Measurements from ENCODE around the gene ZBED2. TPM values are rescaled to one million over a fixed set of nuclear protein-coding genes. Genes with fewer than 3 reads are reported as not detected.
"Not testable (repeated sequence)": the region's sequence is repeated elsewhere in the genome, so short reads cannot be mapped to it uniquely, and the experiment has no call there.

Gene ZBED2, protein sequence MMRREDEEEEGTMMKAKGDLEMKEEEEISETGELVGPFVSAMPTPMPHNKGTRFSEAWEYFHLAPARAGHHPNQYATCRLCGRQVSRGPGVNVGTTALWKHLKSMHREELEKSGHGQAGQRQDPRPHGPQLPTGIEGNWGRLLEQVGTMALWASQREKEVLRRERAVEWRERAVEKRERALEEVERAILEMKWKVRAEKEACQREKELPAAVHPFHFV
- polyA plus RNA-seq (ENCODE audit: insufficient read depth in 1 of 5, insufficient read length in 5 of 5, low replicate concordance in 1 of 5): under 1 TPM in 4 of 5 donors, not detected in 1; 0.08 to 0.20 (median 0.18) TPM
- long read RNA-seq, donor 1: 0 reads
- long read RNA-seq, donor 2: 0 reads
- long read RNA-seq, donor 3: 0 reads
- long read RNA-seq, donor 4: 0 reads
- long read RNA-seq, donor 5: 0 reads
- long read RNA-seq, donor 6: 0 reads
- long read RNA-seq, donor 7: 0 reads
- long read RNA-seq, donor 8: 0 reads

DNA sequence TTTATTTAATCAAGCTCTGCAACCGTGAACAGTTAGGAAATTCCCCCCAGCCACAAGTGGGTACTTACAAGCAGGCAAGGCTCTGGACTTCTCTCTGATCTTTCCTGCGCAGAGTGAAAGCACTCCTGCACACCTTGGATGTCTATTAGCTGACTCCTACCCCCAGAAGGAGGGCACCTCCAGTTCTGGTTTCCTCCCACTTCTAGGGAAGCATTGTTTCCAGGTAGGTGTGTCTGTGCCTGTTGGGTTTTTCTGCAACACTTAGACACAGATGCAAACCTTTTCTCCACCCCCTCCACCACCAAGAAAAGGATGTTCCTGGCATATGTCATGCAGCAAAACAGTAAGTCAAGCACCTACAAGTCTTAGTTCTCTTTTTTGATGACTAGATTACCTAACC lies at the start of gene ZBED2:
ZBED2 (minus strand) TSS at position 115 of the 400 bp plus-strand sequence. CDS start 1,145 bp downstream, outside the sequence.
- peak; percentile 7 to 15 for DNase-seq

DNA sequence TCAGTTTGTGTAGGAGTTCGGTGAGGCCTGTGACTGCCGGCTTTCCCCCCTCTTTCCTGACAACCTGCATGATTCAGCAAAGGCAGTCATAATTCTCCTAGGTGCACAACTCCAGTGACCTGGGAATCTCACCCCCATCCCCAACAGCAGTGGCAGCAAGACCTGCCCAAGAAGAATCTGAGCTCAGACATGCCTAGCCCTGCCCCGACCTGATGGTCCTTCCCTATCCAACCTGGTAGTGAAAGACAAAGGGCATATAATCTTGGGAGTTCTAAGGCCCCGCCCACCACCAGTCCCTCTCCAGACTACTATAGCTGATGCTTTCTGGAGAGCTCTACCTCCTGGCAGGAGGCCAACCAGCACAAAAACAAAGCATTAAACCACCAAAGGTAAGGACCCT lies 44.2 kb upstream of the ZBED2 start:
- no peak for DNase-seq

DNA sequence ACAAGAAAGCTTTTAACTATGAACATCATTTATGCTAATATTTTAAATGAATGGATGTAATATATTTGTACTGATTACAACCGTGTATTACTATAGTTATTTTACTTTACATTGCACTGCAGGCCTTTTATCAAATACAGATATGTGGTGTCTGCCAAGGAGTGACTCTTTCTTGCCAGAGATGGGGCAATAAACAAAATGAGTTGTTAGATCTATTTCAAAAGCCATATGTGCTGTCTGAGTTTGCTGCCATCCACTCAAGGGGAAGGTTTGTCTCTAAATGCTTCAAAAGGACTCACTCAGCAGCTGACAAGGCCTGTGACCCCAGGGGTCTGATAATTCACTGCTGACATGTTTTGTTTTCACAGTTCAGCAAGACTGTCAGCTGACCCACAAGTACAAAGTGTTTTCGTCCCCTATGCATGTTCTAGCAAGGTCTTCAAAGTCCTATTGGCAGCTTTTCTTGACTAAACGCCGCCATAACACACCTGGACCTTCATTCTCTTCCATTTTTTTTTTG lies 41.3 kb upstream of the ZBED2 start:
- peak; percentile 9 to 18 for DNase-seq

DNA sequence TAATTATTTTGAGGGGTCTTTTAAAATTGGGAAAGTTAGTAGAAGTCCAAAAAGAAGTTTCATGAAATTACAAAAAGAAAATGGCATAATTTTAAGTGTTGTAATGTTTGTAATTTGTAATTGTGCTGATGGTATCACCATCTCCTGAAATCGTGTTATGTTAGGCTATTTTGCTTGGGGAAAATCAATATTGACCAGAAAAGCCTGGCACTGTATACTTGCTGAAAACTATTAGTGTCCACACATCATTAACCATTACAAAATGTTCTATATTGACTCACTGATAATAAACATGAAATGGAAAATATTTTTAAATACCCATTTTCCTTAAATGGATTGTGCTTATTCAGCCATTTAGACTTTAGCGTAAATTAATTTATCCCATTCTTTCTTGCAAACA lies 40.3 kb upstream of the ZBED2 start:
- no peak for DNase-seq

DNA sequence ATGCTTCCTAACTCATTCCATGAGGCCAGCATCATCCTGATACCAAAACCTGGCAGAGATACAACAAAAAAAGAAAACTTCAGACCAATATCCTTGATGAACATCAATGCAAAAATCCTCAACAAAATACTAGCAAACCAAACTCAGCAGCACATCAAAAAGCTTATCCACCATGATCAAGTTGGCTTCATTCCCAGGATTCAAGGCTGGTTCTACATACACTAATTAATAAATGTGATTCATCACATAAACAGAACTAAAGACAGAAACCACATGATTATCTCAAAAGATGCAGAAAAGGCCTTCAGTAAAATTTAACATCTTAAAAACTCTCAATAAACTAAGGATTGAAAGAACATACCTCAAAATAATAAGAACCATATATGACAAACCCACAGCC lies 35.5 kb upstream of the ZBED2 start:
- not testable (repeated sequence) for DNase-seq

DNA sequence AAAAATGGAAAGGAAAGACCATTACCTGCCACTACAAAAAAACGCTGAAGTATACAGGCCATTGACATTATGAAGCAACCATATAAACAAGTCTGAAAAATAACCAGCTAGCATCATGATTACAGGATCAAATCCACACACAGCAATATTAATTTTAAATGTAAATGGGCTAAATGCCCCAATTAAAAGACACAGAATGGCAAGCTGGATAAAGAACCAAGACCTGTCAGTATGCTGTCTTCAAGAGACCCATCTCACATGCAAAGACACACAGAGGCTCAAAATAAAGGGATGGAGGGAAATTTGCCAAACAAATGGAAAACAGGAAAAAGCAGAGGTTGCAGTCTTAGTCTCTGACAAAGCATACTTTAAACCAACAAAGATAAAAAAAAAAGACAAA lies 33.9 kb upstream of the ZBED2 start:
- not testable (repeated sequence) for DNase-seq

DNA sequence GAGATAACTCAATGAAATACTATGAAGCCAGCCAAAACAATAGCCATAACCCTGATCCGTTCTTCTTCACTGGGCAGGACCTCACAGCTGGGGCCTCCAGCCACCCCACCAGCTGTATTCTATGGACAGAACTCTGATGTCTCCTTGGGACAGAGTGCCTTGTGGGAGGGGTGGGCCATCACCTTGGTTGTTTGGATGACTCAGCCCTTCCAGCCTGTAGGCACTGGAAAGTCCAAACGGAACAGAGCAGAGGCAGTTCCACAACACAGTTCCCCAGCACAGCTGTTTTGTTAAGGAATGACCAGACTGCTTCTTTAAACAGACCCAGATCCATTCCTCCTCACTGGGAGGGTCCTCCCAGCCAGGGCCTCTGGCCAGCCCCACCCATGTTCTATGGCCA lies 31.9 kb upstream of the ZBED2 start:
- DNase-seq: no peak

DNA sequence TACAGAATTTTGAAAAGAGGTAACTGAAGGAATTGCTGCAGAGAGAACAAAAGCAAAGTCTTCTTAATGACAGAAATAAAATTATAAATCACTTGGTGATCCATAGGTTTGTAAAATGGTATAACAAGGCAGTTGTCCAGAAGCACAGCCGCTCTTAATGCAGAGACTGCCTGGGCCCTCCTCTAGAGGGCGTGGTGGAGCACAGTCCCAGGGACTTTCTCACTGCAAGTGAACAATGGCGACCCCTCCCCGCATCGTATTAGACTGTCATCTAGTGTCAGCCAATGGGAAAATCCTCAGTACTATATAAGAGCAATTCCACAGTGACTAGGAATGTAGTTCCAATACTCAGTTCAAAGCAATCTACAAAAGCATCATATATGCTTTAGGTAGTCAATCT lies 26.4 kb upstream of the ZBED2 start:
- DNase-seq: no peak

DNA sequence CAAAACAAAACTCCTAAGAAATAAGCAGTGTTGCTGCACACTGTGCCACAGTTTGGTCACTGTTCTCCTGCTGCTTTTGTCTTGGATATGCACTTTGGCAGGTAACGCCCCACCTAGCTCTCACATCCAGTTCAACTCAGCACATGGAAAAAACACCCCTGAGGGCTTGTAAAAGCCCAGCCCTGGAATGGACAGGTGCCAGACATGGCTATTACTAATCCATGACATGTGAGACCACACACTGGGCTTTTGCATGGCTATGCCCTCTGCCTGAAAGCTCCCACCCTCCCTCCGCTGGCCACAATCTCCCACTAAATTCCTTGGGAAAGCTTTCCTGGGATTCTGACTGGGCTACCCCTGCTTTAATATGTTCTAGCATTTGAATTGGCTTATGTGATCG lies 24.7 kb upstream of the ZBED2 start:
- DNase-seq: no peak

DNA sequence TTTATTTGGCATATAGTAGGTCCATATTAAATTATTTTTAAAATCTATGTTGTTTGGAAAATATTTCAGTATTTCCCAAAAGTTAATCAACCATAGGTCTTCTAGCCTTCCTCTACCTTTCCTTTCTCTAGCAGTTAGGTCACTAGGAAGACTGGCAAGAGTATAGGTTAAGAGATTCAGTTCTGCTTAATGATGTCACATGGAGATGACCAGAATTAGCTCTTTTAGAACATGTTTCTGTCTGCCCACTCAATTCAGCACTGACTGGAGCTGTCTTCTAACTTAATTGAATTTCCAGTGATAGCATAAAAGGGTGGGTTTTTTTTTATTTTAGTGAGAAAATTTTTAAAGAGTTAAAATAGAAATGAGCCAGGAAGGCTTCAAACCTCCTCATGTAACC lies 23.8 kb upstream of the ZBED2 start:
- no peak for DNase-seq

DNA sequence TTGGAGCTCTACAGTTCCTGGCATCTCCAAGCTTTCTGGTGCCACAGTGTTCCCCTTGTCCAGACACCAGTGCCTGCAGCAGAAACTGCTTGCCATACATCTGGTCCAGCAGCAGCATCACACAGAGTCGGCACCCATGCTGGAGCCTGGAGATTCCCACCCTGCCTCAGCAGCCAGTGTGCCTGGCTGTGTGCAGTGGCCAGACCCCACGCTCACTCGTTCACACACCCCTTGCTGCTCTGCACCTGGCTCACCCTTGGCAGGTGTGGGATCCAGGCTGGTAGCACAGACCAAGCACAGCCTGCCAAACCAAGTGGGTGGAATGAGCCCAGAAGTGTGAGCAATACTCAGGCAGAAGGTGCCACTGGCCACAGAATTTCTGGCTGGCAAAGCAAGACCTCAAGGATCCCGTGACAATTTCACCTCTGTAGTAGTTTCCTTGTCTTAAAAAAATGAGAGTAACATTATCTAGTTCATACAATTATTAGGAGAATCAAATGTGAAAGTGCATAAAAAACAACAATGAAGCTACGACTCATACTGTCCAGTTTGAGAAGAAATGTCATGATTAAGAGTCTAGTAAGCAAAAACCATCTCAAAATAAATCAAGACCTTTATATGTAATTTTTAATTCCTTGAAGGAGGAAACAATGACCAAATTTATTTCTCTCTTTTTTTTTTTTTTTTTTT lies 22.9 kb upstream of the ZBED2 start:
- DNase-seq: no peak

DNA sequence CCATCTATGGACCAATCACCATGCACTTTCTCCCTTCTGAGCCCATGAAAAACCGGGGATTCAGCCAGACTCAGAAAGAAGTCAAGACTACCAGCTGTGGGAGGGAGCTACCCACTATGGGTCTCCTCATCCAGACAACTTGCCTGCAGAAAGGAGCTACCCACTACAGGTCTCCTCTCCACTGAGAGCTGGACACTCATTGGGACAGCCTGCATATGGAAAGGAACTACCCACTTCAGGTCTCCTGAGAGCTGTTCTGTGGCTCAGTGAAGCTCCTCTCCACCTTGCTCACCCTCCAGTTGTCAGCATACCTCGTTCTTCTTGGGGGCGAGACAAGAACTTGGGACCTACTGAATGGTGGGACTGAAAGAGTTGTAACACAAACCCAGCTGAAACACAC lies 22.3 kb upstream of the ZBED2 start:
- no peak for DNase-seq

DNA sequence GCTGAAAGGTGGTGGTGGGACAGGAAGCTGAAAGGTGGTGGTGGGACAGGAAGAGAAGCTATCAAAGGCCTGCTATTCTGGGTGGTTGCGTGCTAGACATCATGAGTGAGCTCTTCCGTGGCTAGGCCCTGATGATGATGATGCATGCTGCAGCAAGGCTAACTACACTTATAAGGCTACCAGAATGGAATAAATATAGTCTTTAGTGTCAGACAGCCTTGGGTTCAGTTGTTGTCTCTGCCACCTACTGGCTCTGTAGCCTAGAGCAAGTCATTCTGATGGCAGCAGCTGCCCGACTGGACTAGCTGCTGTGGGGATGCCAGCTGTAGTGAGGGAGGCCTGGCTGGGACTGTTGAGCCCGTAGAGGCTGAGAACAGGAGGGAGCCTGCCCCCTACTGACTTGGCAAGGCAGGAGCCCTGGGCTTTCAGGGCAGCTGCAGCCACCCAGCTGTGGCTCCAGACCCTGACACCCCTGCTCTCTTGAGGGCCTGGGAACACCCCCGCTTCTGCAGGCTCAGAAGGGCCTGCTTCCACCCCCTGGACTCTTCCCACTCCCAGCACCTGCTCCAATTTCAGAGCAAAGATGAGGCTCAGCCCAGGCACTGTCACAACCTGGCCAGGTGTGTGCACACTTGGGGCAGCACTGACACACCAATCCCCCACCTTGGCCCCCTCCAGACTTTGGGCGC lies 21.4 kb upstream of the ZBED2 start:
- no peak for DNase-seq

DNA sequence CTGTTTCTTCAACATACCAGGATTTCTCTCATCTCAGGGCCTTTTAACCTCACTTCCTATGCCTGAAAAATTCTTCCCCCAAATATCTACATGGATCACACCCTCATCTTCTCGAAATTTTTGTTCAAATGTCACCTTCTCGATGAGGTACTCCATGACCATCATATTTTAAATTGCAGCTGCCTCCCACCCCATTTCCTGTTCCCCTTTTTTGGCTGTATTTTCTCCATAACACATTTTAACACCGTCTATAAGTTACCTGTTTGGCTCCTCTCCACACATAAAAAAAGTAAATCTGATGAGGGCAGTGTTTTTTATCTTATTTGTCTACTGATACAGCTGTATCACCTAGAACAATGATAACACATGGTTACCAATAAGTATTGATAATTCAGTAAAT lies 20.7 kb upstream of the ZBED2 start:
- no peak for DNase-seq

DNA sequence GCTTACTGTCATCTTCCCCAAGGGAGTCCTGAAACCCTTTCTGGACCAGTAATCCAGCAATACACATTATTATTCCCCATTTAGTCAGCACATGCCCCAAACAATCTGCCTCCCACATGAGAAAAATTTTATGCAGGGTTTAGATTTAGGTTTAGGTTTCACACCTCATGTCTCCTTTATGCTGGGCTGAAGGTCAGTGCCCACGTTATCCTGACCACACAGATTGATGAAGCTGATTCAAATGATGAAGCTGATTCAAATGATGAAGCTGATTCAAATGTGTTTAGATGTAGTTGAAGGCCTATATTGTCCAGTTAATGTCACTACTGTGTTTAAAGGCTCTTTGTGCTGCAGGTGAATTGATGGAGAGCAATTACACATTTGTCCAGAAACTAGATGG lies 18.1 kb upstream of the ZBED2 start:
- DNase-seq: no peak

DNA sequence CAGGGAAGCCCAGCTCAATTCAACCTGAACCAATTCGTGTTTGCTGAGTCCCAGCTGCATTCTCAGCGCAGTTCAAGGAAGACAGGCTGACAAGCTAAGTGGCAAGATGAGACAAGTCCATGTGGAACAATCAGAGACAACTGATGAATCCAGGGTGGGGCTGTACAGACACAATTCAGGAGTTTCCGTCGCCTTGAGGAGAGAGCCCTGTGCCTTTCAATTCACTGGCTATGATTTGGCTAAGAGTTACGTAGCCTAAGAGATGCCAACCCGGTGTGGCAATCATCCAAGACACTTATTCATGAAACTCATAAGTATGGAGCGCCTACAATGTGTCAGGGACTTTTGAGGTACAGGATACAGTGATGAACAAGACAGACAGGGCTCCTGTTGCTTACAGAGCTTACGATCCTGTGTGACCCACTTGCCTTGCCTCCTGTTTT lies 15.5 kb upstream of the ZBED2 start:
- no peak for DNase-seq

DNA sequence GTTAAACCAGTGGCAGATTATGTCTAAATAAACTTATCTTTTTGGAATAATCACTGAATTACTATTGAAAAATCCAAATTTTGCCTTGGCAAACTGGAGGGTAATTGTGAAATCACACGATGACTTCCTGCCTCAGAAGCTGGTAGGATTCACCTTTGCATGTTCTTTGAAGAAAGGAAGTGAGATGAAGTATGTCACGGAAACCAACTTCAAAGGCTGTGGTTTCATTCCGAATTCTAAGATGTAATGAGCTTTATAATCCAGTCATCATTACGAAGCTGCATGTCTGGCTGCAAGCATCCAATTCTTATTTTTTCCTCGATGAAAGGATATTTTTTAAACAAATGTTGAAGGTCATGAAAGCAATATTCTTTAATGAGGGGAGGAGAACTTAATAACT lies 15.0 kb upstream of the ZBED2 start:
- DNase-seq: no peak

DNA sequence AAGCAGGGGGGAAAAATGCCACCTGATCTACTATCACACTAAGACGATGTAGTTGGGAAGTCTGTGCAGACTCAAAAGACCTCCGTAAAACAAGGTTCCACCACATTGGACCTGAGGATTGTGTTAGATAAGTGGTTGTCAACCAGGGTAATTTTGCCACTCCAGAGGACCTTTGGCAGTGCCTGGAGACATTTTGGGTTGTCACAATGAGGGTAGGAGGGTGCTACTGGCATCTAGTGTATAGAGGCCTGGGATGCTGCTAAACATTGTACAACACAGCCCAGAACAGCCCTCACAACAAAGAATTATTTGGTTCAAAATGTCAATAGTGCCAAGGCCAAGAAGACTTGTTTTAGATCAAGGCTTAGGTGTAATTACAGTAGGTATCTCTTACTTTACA lies 14.6 kb upstream of the ZBED2 start:
- no peak for DNase-seq

DNA sequence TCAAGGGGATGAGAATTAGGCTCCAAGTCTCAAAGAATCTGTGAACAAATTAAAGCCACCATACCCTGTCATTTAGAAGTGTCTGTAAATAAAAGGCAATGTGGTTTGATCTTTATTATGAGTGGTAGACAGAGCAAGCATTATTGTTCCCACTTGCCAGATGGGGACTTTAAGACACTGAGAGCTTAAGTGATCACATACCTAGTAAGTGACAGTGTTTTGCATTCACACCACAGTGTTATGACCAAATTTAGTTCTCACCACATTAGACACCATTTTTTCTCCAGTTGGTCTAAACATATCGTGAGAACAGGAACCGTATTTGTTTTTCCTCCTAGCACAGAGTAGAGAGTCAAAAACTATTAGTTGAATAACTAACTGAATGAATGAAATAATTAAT lies 13.2 kb upstream of the ZBED2 start:
- DNase-seq: no peak

DNA sequence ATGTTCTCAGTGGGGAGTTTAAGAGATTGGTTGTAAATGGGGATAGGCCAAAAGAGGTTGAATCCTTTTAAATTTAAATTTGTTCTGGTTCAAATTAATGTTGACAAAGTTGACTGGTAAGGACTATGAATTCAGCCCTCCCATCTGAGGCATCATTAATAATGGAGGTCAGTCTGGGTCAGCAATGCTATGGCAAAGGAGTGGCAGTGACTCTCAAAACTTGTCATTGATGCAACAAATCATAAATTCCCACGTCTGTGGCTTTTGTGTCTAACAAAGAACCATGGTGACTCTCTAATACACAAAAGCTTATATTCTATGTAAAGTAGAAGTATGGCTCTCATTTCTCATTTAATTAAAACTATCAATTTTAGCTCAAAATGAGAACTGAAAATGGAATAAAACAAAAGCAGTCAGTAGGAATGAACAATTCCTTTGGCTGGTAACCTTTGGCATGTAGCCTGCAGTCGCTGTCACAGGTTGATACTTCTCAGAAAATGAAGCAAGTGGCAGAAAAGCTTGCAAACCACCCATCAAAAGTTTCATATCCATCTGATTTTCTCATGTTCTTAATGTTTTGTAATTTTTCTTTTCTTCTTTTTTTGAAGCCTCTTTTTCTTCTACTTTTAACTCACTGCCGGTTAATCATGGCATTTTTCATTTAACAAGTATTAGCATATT lies 12.2 kb upstream of the ZBED2 start:
- no peak for DNase-seq

DNA sequence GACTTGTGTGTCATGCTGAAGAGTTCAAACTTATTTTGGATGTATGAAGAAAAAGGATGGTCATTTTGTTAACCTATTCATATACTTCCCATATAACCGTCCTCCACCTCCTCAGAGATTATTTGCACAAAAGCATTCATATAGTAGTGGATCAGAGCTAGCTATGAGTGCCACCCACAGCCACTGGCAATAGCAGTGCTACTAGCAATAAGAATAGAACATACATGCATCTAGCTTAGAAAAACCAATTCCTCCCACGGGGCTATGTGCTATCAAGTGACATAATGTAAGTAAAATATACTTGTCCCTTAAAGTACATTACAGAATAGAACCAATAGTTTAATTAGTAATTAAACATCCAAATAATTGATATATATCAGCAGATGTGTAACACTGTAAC lies 10.3 kb upstream of the ZBED2 start:
- DNase-seq: no peak

DNA sequence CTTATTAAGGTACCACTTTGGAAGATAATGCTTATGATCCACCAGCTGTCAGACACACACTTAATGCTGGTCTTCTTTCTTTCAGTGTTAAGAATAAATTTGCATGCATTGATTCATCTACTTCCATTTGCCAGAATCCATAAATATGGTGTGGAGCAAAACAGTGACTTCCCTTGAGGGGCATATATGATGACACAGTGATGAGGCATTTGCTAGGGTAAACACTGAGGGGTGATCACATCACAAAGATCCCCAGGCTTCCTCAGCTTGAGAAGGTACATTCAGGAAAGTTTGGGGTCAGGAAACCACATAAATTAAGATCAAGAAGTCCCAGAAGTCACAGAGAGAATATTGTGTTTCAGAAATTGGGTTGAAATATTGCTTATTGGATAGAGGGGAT lies 9.9 kb upstream of the ZBED2 start:
- no peak for DNase-seq
